CD8-positive, alpha-beta memory T cell (primary cell): ENCODE data around the gene PAPSS2. TPM values are rescaled to one million over a fixed set of nuclear protein-coding genes. Genes with fewer than 3 reads are reported as not detected.

ENCODE experiments used
- CTCF ChIA-PET: fragments of 350-600 bp; sonication (Branson Sonifier 250); formaldehyde crosslinking; loops from one replicate; lab custom pipeline; 2021; ENCODE audit warnings: antibody characterized with exemption; lab: Charles Lee
- POLR2A ChIA-PET: fragments of 350-600 bp; sonication (Branson Sonifier 250); formaldehyde crosslinking; loops from one replicate; lab custom pipeline; 2021; ENCODE audit warnings: antibody characterized with exemption; lab: Charles Lee
- DNase-seq, 5 donors: peaks; one replicate each; pipeline versions ENCODE4 v3.0.0 to v3.0.0-alpha.2; 2020 to 2022; ENCODE audit warnings: mixed read lengths in 1 of 5
- H3K27ac ChIP-seq: one replicate; pipeline ENCODE4 v1.7.0; 2013; ENCODE audit warnings: low read depth, mild to moderate bottlenecking, low read length, moderate library complexity
- H3K27me3 ChIP-seq: 2 replicates; pipeline ENCODE4 v1.7.0; 2013; ENCODE audit warnings: low read length, mild to moderate bottlenecking; ENCODE audit not compliant: insufficient read depth, poor library complexity, severe bottlenecking
- H3K36me3 ChIP-seq: 2 replicates; pipeline ENCODE4 v1.7.0; 2013; ENCODE audit warnings: mild to moderate bottlenecking, low read length, moderate library complexity; ENCODE audit not compliant: insufficient read depth
- H3K4me1 ChIP-seq: 2 replicates; pipeline ENCODE4 v1.7.0; 2013; ENCODE audit warnings: mild to moderate bottlenecking, low read length, moderate library complexity; ENCODE audit not compliant: insufficient read depth
- H3K4me3 ChIP-seq: 2 replicates; pipeline ENCODE4 v1.7.0; 2013; ENCODE audit warnings: mild to moderate bottlenecking, low read length
- H3K9me3 ChIP-seq: 2 replicates; pipeline ENCODE4 v1.7.0; 2013; ENCODE audit warnings: mild to moderate bottlenecking, low read length
- H3K27ac Mint-ChIP-seq, 8 donors: one replicate each; pipeline ENCODE4 v1.8.0; 2020 to 2021; ENCODE audit warnings: mixed read lengths in 8 of 8, mild to moderate bottlenecking in 6 of 8, inconsistent platforms in 3 of 8, moderate library complexity in 3 of 8
- H3K27me3 Mint-ChIP-seq, 2 donors: one replicate each; pipeline ENCODE4 v1.8.0; 2020 to 2021; ENCODE audit warnings: mixed read lengths in 2 of 2, mild to moderate bottlenecking in 1 of 2, moderate library complexity in 1 of 2
- H3K36me3 Mint-ChIP-seq, 3 donors: one replicate each; pipeline ENCODE4 v1.8.0; 2020 to 2021; ENCODE audit warnings: mixed read lengths in 3 of 3, inconsistent platforms in 1 of 3, mild to moderate bottlenecking in 1 of 3
- H3K4me1 Mint-ChIP-seq, 3 donors: one replicate each; pipeline ENCODE4 v1.8.0; 2020 to 2021; ENCODE audit warnings: mixed read lengths in 3 of 3, inconsistent platforms in 1 of 3, mild to moderate bottlenecking in 1 of 3
- H3K4me3 Mint-ChIP-seq, 7 donors: one replicate each; pipeline ENCODE4 v1.8.0; 2020 to 2021; ENCODE audit warnings: mixed read lengths in 7 of 7, mild to moderate bottlenecking in 6 of 7, moderate library complexity in 4 of 7, inconsistent platforms in 2 of 7
- H3K9me3 Mint-ChIP-seq, 5 donors: one replicate each; pipeline ENCODE4 v1.8.0; 2020 to 2022; ENCODE audit warnings: mixed read lengths in 5 of 5, mild to moderate bottlenecking in 3 of 5, moderate library complexity in 2 of 5, inconsistent platforms in 1 of 5
- polyA plus RNA-seq: library from polyadenylated mRNA; unstranded; fragments of 300-500 nt; fragmentation: Illumina TruSeq; gene quantifications from one replicate; pipeline ENCODE4 v1.2.3, GENCODE V29; 2021
- total RNA-seq, 2 experiments: library from RNA; stranded (reverse); gene quantifications; one replicate each; pipeline ENCODE4 v1.2.3, GENCODE V29; 2021

Gene PAPSS2
- total and polyA plus RNA-seq, 3 experiments from 2014 or later: 0.08 to 0.46 (median 0.18) TPM

GRCh38 chr10:87646192-87646909 is 13.3 kb upstream of the PAPSS2 start:
- CTCF ChIA-PET: no interaction called here
- H3K9me3 ChIP-seq: no peaks in the 10 kb centered on the region
- H3K27ac ChIP-seq: no peak overlapping the region

GRCh38 chr10:87646935-87647334 is 12.7 kb upstream of the PAPSS2 start:
- no peak overlapping the region for H3K27ac Mint-ChIP-seq

More at GRCh38 chr10:87646192-87646909, 13.3 kb upstream of the PAPSS2 start:
- POLR2A ChIA-PET: no interaction called here
- Mint-ChIP-seq H3K27me3 (peaks cover 5 to 12% of the 10 kb centered on the region in 2 donors), H3K9me3 (peaks cover 0 to 5% (median 0%) of the 10 kb centered on the region in 5 donors), H3K4me1 (no peaks in the 10 kb centered on the region), H3K4me3 (no peak overlapping the region), H3K36me3 (no peaks in the 10 kb centered on the region), H3K27ac (no peak overlapping the region)
- H3K4me3 ChIP-seq: no peak overlapping the region
- H3K36me3 ChIP-seq: no peaks in the 10 kb centered on the region
- no peaks in the 10 kb centered on the region for H3K27me3 ChIP-seq
- no peak for DNase-seq
- H3K4me1 ChIP-seq: no peaks in the 10 kb centered on the region

GRCh38 chr10:87650838-87651589 is 8.7 kb upstream of the PAPSS2 start:
- no peak overlapping the region for H3K4me3 ChIP-seq
- no peaks in the 10 kb centered on the region for H3K9me3 ChIP-seq
- no peaks in the 10 kb centered on the region for H3K27me3 ChIP-seq
- H3K36me3 ChIP-seq: no peaks in the 10 kb centered on the region
- ChIA-PET POLR2A (no interaction called here), CTCF (no interaction called here)
- H3K27ac Mint-ChIP-seq: no peak overlapping the region
- no peak overlapping the region for H3K4me3 Mint-ChIP-seq
- peaks cover 0 to 1% (median 0%) of the 10 kb centered on the region in 5 donors for H3K9me3 Mint-ChIP-seq
- H3K36me3 Mint-ChIP-seq: no peaks in the 10 kb centered on the region
- no peak overlapping the region for H3K27ac ChIP-seq
- no peaks in the 10 kb centered on the region for H3K4me1 Mint-ChIP-seq
- H3K4me1 ChIP-seq: no peaks in the 10 kb centered on the region
- DNase-seq: no peak
- peaks cover 12 to 40% of the 10 kb centered on the region in 2 donors for H3K27me3 Mint-ChIP-seq

More at GRCh38 chr10:87646935-87647334, 12.7 kb upstream of the PAPSS2 start:
- Histone ChIP-seq H3K27me3 (no peaks in the 10 kb centered on the region), H3K4me3 (no peak overlapping the region), H3K9me3 (no peaks in the 10 kb centered on the region), H3K36me3 (no peaks in the 10 kb centered on the region), H3K4me1 (no peaks in the 10 kb centered on the region), H3K27ac (no peak overlapping the region)
- Mint-ChIP-seq H3K4me3 (no peak overlapping the region), H3K9me3 (peaks cover 0 to 5% (median 0%) of the 10 kb centered on the region in 5 donors), H3K4me1 (no peaks in the 10 kb centered on the region), H3K27me3 (peaks cover 5 to 18% of the 10 kb centered on the region in 2 donors), H3K36me3 (no peaks in the 10 kb centered on the region)
- no peak for DNase-seq
- POLR2A ChIA-PET: no interaction called here
- CTCF ChIA-PET: no interaction called here

GRCh38 chr10:87651801-87652200 is 7.9 kb upstream of the PAPSS2 start:
- Histone ChIP-seq H3K9me3 (no peaks in the 10 kb centered on the region), H3K36me3 (no peaks in the 10 kb centered on the region), H3K27ac (no peak overlapping the region), H3K27me3 (no peaks in the 10 kb centered on the region), H3K4me1 (no peaks in the 10 kb centered on the region), H3K4me3 (no peak overlapping the region)
- Mint-ChIP-seq H3K4me3 (no peak overlapping the region), H3K27me3 (peaks cover 11 to 48% of the 10 kb centered on the region in 2 donors), H3K36me3 (no peaks in the 10 kb centered on the region), H3K4me1 (peaks cover 0 to 5% (median 0%) of the 10 kb centered on the region in 3 donors), H3K9me3 (no peaks in the 10 kb centered on the region), H3K27ac (no peak overlapping the region)
- DNase-seq: no peak
- ChIA-PET POLR2A (no interaction called here), CTCF (no interaction called here)

- CTCF ChIA-PET: no interaction called here
- Histone ChIP-seq H3K27me3 (no peaks in the 10 kb centered on the region), H3K4me3 (no peak overlapping the region)
Measured at GRCh38 chr10:87652261-87652660, 7.4 kb upstream of the PAPSS2 start.

GRCh38 chr10:87654212-87654611 is 5.5 kb upstream of the PAPSS2 start:
- Histone ChIP-seq H3K36me3 (no peaks in the 10 kb centered on the region), H3K27ac (no peak overlapping the region), H3K9me3 (no peaks in the 10 kb centered on the region), H3K4me3 (no peak overlapping the region), H3K4me1 (no peaks in the 10 kb centered on the region), H3K27me3 (no peaks in the 10 kb centered on the region)
- H3K27ac Mint-ChIP-seq: no peak overlapping the region
- H3K4me3 Mint-ChIP-seq: no peak overlapping the region
- H3K27me3 Mint-ChIP-seq: peaks cover 11 to 57% of the 10 kb centered on the region in 2 donors
- no peak for DNase-seq
- H3K4me1 Mint-ChIP-seq: peaks cover 0 to 9% (median 3%) of the 10 kb centered on the region in 3 donors
- ChIA-PET CTCF (interaction anchor here (0.5 kb wide), 1 partner anchor 1036 kb away, joined by 3 read pairs; no protein-coding TSS in a partner anchor), POLR2A (no interaction called here)
- no peaks in the 10 kb centered on the region for H3K36me3 Mint-ChIP-seq
- H3K9me3 Mint-ChIP-seq: peaks cover 0 to under 1% (median 0%) of the 10 kb centered on the region in 5 donors

More at GRCh38 chr10:87652261-87652660, 7.4 kb upstream of the PAPSS2 start:
- Histone ChIP-seq H3K27ac (no peak overlapping the region), H3K36me3 (no peaks in the 10 kb centered on the region), H3K9me3 (no peaks in the 10 kb centered on the region), H3K4me1 (no peaks in the 10 kb centered on the region)
- H3K4me1 Mint-ChIP-seq: peaks cover 0 to 6% (median 0%) of the 10 kb centered on the region in 3 donors
- peaks cover 12 to 50% of the 10 kb centered on the region in 2 donors for H3K27me3 Mint-ChIP-seq
- H3K36me3 Mint-ChIP-seq: no peaks in the 10 kb centered on the region
- no peak for DNase-seq
- H3K9me3 Mint-ChIP-seq: no peaks in the 10 kb centered on the region
- no peak overlapping the region for H3K4me3 Mint-ChIP-seq
- POLR2A ChIA-PET: no interaction called here
- H3K27ac Mint-ChIP-seq: no peak overlapping the region

- H3K9me3 Mint-ChIP-seq: peaks cover 0 to 1% (median 0%) of the 10 kb centered on the region in 5 donors
Measured at GRCh38 chr10:87656431-87657072, 3.1 kb upstream of the PAPSS2 start.

More at GRCh38 chr10:87656431-87657072, 3.1 kb upstream of the PAPSS2 start:
- no peak overlapping the region for H3K27ac ChIP-seq
- no peaks in the 10 kb centered on the region for H3K36me3 Mint-ChIP-seq
- no peaks in the 10 kb centered on the region for H3K9me3 ChIP-seq
- no peak overlapping the region for H3K27ac Mint-ChIP-seq
- peaks cover 15% of the 10 kb centered on the region for H3K27me3 ChIP-seq
- no peak overlapping the region for H3K4me3 Mint-ChIP-seq
- ChIA-PET CTCF (no interaction called here), POLR2A (no interaction called here)
- H3K4me3 ChIP-seq: no peak overlapping the region
- peaks cover 24 to 65% of the 10 kb centered on the region in 2 donors for H3K27me3 Mint-ChIP-seq
- peaks cover 6% of the 10 kb centered on the region for H3K4me1 ChIP-seq
- no peaks in the 10 kb centered on the region for H3K36me3 ChIP-seq
- peaks cover 10 to 20% (median 11%) of the 10 kb centered on the region in 3 donors for H3K4me1 Mint-ChIP-seq
- DNase-seq: peak in 3 of 5 donors; percentile 21 to 48 (median 31)
